DMS 273 (cell line): ENCODE results near the gene ZRANB3.
"Not testable (repeated sequence)": the region's sequence is repeated elsewhere in the genome, so short reads cannot be mapped to it uniquely, and the experiment has no call there.

ENCODE experiments used
- DNase-seq: peaks from one replicate; lab custom pipeline; 2025; ENCODE audit not compliant: unreplicated experiment; lab: John Stamatoyannopoulos, UW

Gene ZRANB3

GRCh38 chr2:135335256-135335655, 195.8 kb downstream of the ZRANB3 start:
- no peak for DNase-seq

GRCh38 chr2:135327146-135327545, 203.9 kb downstream of the ZRANB3 start:
- no peak for DNase-seq

GRCh38 chr2:135320465-135321355, 210.3 kb downstream of the ZRANB3 start:
- no peak for DNase-seq

- DNase-seq = no peak
Measured at GRCh38 chr2:135318808-135319207, 212.2 kb downstream of the ZRANB3 start.

- DNase-seq = no peak
Measured at GRCh38 chr2:135317375-135317774, 213.6 kb downstream of the ZRANB3 start.

GRCh38 chr2:135311962-135312361, 219.1 kb downstream of the ZRANB3 start:
- DNase-seq = no peak

GRCh38 chr2:135311268-135311667, 219.8 kb downstream of the ZRANB3 start:
- no peak for DNase-seq

GRCh38 chr2:135304694-135305093, 226.3 kb downstream of the ZRANB3 start:
- no peak for DNase-seq

- DNase-seq = no peak
Measured at GRCh38 chr2:135299658-135300244, 231.3 kb downstream of the ZRANB3 start.

- no peak for DNase-seq
Measured at GRCh38 chr2:135299165-135299564, 231.9 kb downstream of the ZRANB3 start.

- DNase-seq = not testable (repeated sequence)
Measured at GRCh38 chr2:135287121-135287520, 243.9 kb downstream of the ZRANB3 start.

GRCh38 chr2:135285391-135285790, 245.6 kb downstream of the ZRANB3 start:
- no peak for DNase-seq

- DNase-seq = no peak
Measured at GRCh38 chr2:135281379-135281778, 249.6 kb downstream of the ZRANB3 start.

GRCh38 chr2:135279209-135279608, 251.8 kb downstream of the ZRANB3 start:
- DNase-seq = no peak

- DNase-seq = no peak
Measured at GRCh38 chr2:135276525-135276924, 254.5 kb downstream of the ZRANB3 start.

- no peak for DNase-seq
Measured at GRCh38 chr2:135271006-135271405, 260.0 kb downstream of the ZRANB3 start.

GRCh38 chr2:135265960-135266490, 265.0 kb downstream of the ZRANB3 start:
- no peak for DNase-seq

- no peak for DNase-seq
Measured at GRCh38 chr2:135259123-135259522, 271.9 kb downstream of the ZRANB3 start.

GRCh38 chr2:135258193-135258592, 272.8 kb downstream of the ZRANB3 start:
- peak; percentile 8 for DNase-seq

GRCh38 chr2:135257383-135258090, 273.5 kb downstream of the ZRANB3 start:
- DNase-seq = no peak

GRCh38 chr2:135256531-135257260, 274.3 kb downstream of the ZRANB3 start:
- no peak for DNase-seq
